Fibroblast of pulmonary artery (primary cell): Measurements from ENCODE around the gene ZSCAN12.
A peak's percentile ranks its signal among the peaks of the same experiment; 100 is the strongest.
"Not testable (repeated sequence)": the region's sequence is repeated elsewhere in the genome, so short reads cannot be mapped to it uniquely, and the experiment has no call there.

Experiments
- DNase-seq: peaks from one replicate; pipeline ENCODE4 v3.0.0-alpha.2; 2010; ENCODE audit warnings: low read depth
- H3K4me3 ChIP-seq: replicated peaks from 2 replicates; pipeline ENCODE4 v1.5.1; 2011; ENCODE audit warnings: low read depth, mild to moderate bottlenecking, control low read depth, low read length, moderate library complexity
- TF ChIP-seq, protein P1 (sequence below): IDR thresholded peaks from 2 replicates; pipeline ENCODE4 v1.5.1; 2011; ENCODE audit warnings: mild to moderate bottlenecking, control low read depth, low read length, inconsistent platforms; ENCODE audit errors: missing control alignments

ZSCAN12 gene

DNA sequence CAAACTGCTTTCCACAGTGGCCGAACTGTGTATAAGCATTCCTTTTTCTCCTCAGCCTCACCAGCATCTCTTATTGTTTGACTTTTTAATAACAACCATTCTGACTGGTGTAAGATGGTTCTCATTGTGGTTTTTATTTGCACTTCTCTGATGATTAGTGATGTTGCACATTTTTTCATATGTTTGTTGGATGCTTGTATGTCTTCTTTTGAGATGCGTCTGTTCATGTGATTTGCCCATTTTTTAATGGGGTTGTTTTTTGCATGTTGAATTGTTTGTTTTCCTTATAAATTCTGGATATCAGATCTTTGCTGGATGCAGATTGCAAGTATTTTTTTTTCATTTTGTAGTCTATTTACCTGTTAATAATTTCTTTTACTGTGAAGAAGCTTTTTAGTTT is 11.2 kb upstream of the ZSCAN12 start:
- TF ChIP-seq, protein P1, sequence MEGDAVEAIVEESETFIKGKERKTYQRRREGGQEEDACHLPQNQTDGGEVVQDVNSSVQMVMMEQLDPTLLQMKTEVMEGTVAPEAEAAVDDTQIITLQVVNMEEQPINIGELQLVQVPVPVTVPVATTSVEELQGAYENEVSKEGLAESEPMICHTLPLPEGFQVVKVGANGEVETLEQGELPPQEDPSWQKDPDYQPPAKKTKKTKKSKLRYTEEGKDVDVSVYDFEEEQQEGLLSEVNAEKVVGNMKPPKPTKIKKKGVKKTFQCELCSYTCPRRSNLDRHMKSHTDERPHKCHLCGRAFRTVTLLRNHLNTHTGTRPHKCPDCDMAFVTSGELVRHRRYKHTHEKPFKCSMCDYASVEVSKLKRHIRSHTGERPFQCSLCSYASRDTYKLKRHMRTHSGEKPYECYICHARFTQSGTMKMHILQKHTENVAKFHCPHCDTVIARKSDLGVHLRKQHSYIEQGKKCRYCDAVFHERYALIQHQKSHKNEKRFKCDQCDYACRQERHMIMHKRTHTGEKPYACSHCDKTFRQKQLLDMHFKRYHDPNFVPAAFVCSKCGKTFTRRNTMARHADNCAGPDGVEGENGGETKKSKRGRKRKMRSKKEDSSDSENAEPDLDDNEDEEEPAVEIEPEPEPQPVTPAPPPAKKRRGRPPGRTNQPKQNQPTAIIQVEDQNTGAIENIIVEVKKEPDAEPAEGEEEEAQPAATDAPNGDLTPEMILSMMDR, result no peak

DNA sequence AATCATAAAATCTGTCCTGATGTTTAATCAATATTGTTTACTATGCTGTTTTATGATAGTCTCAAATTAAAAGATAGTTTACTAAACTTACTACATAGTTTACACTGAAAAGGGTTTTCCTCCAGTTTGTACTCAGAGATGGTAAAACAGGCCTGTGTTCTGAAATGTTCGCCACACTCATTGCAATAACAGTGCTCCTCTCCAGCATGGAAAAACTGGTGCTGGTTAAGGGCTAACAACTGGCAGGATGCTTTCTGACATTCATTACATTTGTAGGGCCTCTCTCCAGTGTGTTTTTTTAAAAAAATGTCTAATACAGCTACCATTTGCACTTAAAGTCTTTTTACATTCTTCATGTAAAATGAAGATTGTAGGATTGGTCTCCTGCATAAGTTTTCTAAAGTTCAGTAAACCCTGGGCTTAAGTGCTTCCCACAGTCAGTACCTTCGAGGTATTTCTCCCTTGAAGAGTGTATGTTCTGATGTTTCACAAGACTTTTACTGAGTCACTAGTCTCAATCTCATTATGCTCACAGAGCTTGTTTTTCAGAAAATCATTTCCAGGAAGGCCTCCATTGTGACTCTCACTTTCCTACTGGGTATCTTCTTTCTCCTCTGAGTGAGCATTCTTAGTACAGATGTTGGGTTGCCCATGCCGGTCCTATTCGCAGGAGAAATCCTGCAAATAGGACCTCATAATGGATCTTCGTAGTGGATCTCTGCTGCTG is 8.7 kb upstream of the ZSCAN12 start:
- TF ChIP-seq, protein P1, result no peak
- H3K4me3 ChIP-seq, result no peak overlapping the region
- DNase-seq, result peak; percentile 13

More for the DNA sequence above, 11.2 kb upstream of the ZSCAN12 start:
- DNase-seq, result no peak
- no peak overlapping the region for H3K4me3 ChIP-seq

DNA sequence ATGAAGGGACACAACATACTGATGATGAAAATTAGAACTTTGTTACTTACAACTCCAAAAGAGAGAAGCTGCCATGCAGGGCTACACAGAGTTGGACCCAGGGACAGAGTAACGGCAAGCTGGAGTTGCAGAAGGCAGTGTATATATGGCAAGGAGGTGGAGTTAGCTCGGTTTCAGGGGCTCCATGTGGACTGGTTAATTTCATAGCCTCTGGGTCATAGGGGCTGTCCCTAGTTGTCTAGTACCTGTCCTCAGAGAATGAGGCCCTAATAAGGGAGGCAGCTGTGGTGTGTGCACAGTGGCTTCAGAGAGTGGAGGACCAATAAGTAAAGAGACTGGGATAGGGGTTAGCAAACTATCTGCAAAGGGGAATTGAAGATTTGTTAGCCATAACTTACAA is 7.9 kb upstream of the ZSCAN12 start:
- H3K4me3 ChIP-seq, result no peak overlapping the region
- no peak for DNase-seq

DNA sequence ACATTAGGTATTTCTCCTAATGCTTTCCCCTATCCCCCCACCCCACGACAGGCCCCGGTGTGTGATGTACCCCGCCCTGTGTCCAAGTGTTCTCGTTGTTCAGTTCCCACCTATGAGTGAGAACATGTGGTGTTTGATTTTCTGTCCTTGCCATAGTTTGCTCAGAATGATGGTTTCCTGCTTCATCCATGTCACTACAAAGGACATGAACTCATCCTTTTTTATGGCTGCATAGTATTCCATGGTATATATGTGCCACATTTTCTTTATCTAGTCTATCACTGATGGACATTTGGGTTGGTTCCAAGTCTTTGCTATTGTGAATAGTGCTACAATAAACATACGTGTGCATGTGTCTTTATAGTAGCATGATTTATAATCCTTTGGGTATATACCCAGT is 4.4 kb upstream of the ZSCAN12 start:
- not testable (repeated sequence) for H3K4me3 ChIP-seq, DNase-seq

More for the DNA sequence above, 7.9 kb upstream of the ZSCAN12 start:
- TF ChIP-seq, protein P1, result no peak

DNA sequence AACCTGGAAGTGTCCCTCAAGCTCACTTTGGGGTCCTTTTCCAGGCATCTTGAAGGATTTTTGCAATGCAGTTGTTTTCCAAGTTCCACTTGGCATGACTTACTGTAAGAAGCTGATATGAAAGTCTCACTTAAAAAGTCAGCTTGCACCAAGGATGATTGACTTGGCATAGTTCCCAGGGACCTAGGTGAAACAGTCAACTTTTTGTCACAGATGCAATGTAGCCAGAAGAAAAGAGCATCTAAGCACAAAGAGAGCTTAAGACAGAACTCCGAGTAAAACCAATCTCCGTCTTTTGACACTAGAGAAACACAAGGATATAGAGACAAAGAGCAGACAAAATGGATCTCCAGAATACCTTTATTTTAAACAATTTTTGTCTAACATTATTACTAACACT is 2.6 kb upstream of the ZSCAN12 start:
- H3K4me3 ChIP-seq, result no peak overlapping the region
- TF ChIP-seq, protein P1, result no peak
- no peak for DNase-seq

DNA sequence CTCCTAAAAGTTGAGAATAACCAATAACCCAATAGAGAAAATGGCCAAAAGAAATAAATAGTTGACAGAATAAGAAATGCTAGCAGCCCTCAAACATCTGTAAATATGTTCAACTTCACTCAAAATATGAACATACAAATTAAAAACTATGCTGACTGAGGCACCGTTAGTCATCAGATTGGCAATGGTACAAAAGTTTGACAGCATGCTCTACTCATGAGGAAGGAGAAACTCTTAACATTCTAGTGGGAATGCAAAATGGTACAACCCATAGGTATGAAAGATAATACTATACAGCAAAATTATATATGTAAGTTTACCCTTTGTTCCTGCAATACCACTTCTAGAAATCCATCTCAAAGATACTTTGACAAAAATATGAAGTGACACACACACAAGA is 1.6 kb upstream of the ZSCAN12 start:
- TF ChIP-seq, protein P1, result no peak
- no peak overlapping the region for H3K4me3 ChIP-seq
- DNase-seq, result peak; percentile 40

DNA sequence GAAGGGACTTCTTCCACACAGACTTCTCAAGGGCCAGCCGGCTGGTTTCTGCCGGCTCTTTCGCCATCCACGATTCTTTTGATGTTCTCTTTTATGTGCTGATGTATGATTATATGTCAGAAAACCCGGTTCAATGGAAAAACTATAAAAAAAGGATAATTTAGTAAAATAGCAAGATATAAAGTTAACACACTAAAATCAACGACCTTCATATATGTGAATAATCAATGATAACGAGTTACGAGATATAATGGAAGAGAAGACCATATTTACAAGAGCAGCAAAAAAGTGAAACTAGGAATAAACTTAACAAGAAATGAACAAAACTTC is 540 bp upstream of the ZSCAN12 start:
- TF ChIP-seq, protein P1, result no peak
- DNase-seq, result no peak
- peak overlapping the region; percentile 91 for H3K4me3 ChIP-seq
